ENCODE data around the gene PKD1L1. TPM values are rescaled to one million over a fixed set of nuclear protein-coding genes. Genes with fewer than 3 reads are reported as not detected.

The PKD1L1 gene
- total RNA-seq, 1 experiment from 2014 or later: 0.17 TPM

DNA sequence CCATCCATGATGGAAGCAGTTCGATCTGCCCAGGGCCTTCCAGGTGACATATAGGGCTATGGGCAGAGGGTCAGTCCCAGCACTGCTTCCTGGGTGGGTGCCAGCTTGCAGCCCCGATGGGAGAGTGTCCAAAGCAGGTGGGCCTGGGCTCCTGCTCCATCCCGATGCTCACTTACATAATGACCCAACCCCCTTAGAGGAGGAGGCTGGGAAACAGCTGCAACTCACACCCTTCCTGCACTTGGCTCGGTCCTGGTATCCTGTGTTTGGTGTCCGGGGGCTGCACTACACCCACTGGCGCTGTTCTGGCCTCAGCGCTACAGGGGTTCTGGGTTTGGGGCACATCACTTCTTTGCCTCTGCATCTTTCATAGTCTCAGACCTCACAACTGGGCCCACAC, 58.5 kb downstream of the PKD1L1 start:
- H3K27ac Mint-ChIP-seq: no peak overlapping the region
- no peak overlapping the region for H4K91ac ChIP-seq (ENCODE audit: insufficient read length, low read depth, low read length)
- H3K4me3 Mint-ChIP-seq: no peak overlapping the region
- no peak overlapping the region for H4K5ac ChIP-seq (ENCODE audit: insufficient read length, low read depth, low read length)
- no peak for DNase-seq
- H3K27me3 ChIP-seq (ENCODE audit: insufficient read depth, low read length): no peaks in the 10 kb centered on the region
- TF ChIP-seq, protein P1, sequence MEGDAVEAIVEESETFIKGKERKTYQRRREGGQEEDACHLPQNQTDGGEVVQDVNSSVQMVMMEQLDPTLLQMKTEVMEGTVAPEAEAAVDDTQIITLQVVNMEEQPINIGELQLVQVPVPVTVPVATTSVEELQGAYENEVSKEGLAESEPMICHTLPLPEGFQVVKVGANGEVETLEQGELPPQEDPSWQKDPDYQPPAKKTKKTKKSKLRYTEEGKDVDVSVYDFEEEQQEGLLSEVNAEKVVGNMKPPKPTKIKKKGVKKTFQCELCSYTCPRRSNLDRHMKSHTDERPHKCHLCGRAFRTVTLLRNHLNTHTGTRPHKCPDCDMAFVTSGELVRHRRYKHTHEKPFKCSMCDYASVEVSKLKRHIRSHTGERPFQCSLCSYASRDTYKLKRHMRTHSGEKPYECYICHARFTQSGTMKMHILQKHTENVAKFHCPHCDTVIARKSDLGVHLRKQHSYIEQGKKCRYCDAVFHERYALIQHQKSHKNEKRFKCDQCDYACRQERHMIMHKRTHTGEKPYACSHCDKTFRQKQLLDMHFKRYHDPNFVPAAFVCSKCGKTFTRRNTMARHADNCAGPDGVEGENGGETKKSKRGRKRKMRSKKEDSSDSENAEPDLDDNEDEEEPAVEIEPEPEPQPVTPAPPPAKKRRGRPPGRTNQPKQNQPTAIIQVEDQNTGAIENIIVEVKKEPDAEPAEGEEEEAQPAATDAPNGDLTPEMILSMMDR (conservative IDR thresholded peaks at IDR 0.05): no peak
- peaks cover 0 to 5% of the 10 kb centered on the region in 2 experiments; a peak in 3 of 4 replicates for H3K4me1 Mint-ChIP-seq
- H3T11ph ChIP-seq (ENCODE audit: low read length): no peak overlapping the region
- H2BK12ac ChIP-seq (ENCODE audit: insufficient read length, low read depth, low read length): no peak overlapping the region
- no peak overlapping the region for H3K4ac ChIP-seq (ENCODE audit: low read depth, low read length)
- no peak overlapping the region for H3K9ac ChIP-seq (ENCODE audit: extremely low read depth, insufficient read length, low read length)
- H2AFZ ChIP-seq (ENCODE audit: low read length): no peak overlapping the region
- no peak overlapping the region for H3K23ac ChIP-seq (ENCODE audit: insufficient read length, low read depth, low read length)
- no peak overlapping the region for H2BK20ac ChIP-seq (ENCODE audit: low read depth, low read length, poor library complexity, severe bottlenecking)
- H3K9me3 ChIP-seq (ENCODE audit: control insufficient read depth, low read depth, low read length): no peaks in the 10 kb centered on the region
- H3K79me2 ChIP-seq (ENCODE audit: insufficient read depth, low read length): no peaks in the 10 kb centered on the region
- no peak overlapping the region for H3K4me2 ChIP-seq (ENCODE audit: insufficient read depth, insufficient read length, low read length)
- no peak overlapping the region for H2BK120ac ChIP-seq (ENCODE audit: low read depth, low read length, poor library complexity, severe bottlenecking)
- H3K23me2 ChIP-seq (ENCODE audit: insufficient read length, low read depth, low read length, poor library complexity, severe bottlenecking): no peaks in the 10 kb centered on the region
- H3K79me1 ChIP-seq (ENCODE audit: insufficient read depth, low read depth, low read length, poor library complexity, severe bottlenecking): no peaks in the 10 kb centered on the region
- H3K4me1 ChIP-seq (ENCODE audit: insufficient read depth, low read length): no peaks in the 10 kb centered on the region
- no peaks in the 10 kb centered on the region for H4K20me1 ChIP-seq (ENCODE audit: control insufficient read depth, insufficient read depth, insufficient read length)
- no peaks in the 10 kb centered on the region for H3K9me3 Mint-ChIP-seq
- no peak overlapping the region for H4K8ac ChIP-seq (replicated peaks; ENCODE audit: insufficient read length, low read depth, low read length)
- no peak overlapping the region for H3K18ac ChIP-seq (ENCODE audit: insufficient read length, low read depth, low read length)
- no peak overlapping the region for H2BK5ac ChIP-seq (ENCODE audit: insufficient read length, low read length)
- no peaks in the 10 kb centered on the region for H3K36me3 Mint-ChIP-seq (ENCODE audit: insufficient read depth in 1 of 3, low read depth in 3 of 3)
- peaks cover 10% of the 10 kb centered on the region for H3K27me3 Mint-ChIP-seq (ENCODE audit: low read depth)
- no peak overlapping the region; the same call in 1 of the 2 replicates for H3K14ac ChIP-seq (ENCODE audit: insufficient read depth, low read length)
- H2AK5ac ChIP-seq (ENCODE audit: insufficient read length, low read length): no peak overlapping the region
- no peak overlapping the region for H3K56ac ChIP-seq (ENCODE audit: insufficient read length, low read depth, low read length)
- H3K27ac ChIP-seq (ENCODE audit: insufficient read length, low read depth, low read length): no peak overlapping the region
- H2BK15ac ChIP-seq (ENCODE audit: low read depth, low read length): no peak overlapping the region
- WGBS (ENCODE audit: extremely low coverage, insufficient read length, low lambda C conversion rate): no CpG with 5 or more reads among the region's 7 CpGs
